K562 (cell line): ENCODE measurements around the gene MARS1. TPM values are rescaled to one million over a fixed set of nuclear protein-coding genes. Genes with fewer than 3 reads are reported as not detected.
A peak's percentile ranks its signal among the peaks of the same experiment; 100 is the strongest.

Experiments
- DIDO1 ChIP-seq: fragments of 450-650 bp; IDR thresholded peaks from 2 replicates; pipeline ENCODE4 v1.6.1; 2016; ENCODE audit warnings: low read depth, missing biosample characterization, missing genetic modification characterization
- FOXJ2 ChIP-seq: fragments of 200-800 bp; sonication (Bioruptor generic); IDR thresholded peaks from 2 replicates; pipeline ENCODE4 v1.6.1; 2016; ENCODE audit warnings: missing genetic modification characterization, missing compliant biosample characterization
- GABPB1 ChIP-seq: sonication (generic); formaldehyde crosslinking; IDR thresholded peaks from 2 replicates; pipeline ENCODE4 v1.8.0; 2022; ENCODE audit warnings: mild to moderate bottlenecking, missing genetic modification reagents
- NR2C2 ChIP-seq, 2 experiments: fragments of 200-800 bp in 1 of 2; sonication (Bioruptor generic) in 1 of 2; sonication (generic) in 1 of 2; formaldehyde crosslinking in 1 of 2; IDR thresholded peaks; 2 replicates each; pipeline versions ENCODE4 v1.6.1 to v1.8.0; 2016 to 2022; ENCODE audit warnings: mild to moderate bottlenecking in 1 of 2, missing compliant biosample characterization in 1 of 2, missing genetic modification characterization in 1 of 2, missing genetic modification reagents in 1 of 2
- PHF20 ChIP-seq: fragments of 450-650 bp; IDR thresholded peaks from 2 replicates; pipeline ENCODE4 v1.6.1; 2018; ENCODE audit not compliant: partially characterized antibody
- POLR2B ChIP-seq: fragments of 450-650 bp; IDR thresholded peaks from 2 replicates; pipeline ENCODE4 v1.6.1; 2018; ENCODE audit warnings: low read depth; ENCODE audit not compliant: partially characterized antibody
- SMAD3 ChIP-seq: fragments of 450-650 bp; formaldehyde crosslinking; conservative IDR thresholded peaks from 2 replicates; pipeline ENCODE4 v1.4.0; 2020; ENCODE audit warnings: mild to moderate bottlenecking
- SMAD4 ChIP-seq: fragments of 250-450 bp; sonication (Bioruptor Pico); conservative IDR thresholded peaks from 2 replicates; pipeline ENCODE4 v1.8.0; 2021; ENCODE audit warnings: inconsistent platforms, mild to moderate bottlenecking, moderate library complexity
- TAF15 ChIP-seq: fragments of 200-400 bp; formaldehyde crosslinking; IDR thresholded peaks from 2 replicates; pipeline ENCODE4 v1.6.1; 2017; ENCODE audit warnings: mild to moderate bottlenecking, low read depth, low read length, moderate library complexity
- THAP12 ChIP-seq: fragments of 250-450 bp; sonication (Bioruptor Pico); IDR thresholded peaks from 2 replicates; pipeline ENCODE4 v1.9.0; 2021; ENCODE audit warnings: mild to moderate bottlenecking, inconsistent platforms
- TSC22D4 ChIP-seq: fragments of 450-650 bp; IDR thresholded peaks from 2 replicates; pipeline ENCODE4 v1.6.1; 2016; ENCODE audit warnings: missing genetic modification characterization, missing biosample characterization, control low read depth
- ZNF212 ChIP-seq: fragments of 450-650 bp; formaldehyde crosslinking; IDR thresholded peaks from 2 replicates; pipeline ENCODE4 v1.4.0; 2020; ENCODE audit warnings: mild to moderate bottlenecking
- ZNF24 ChIP-seq: fragments of 450-650 bp; IDR thresholded peaks from 2 replicates; pipeline ENCODE4 v1.6.1; 2016
- ZNF274 ChIP-seq: IDR thresholded peaks from 2 replicates; pipeline ENCODE4 v1.6.1; 2011; ENCODE audit warnings: low read depth, mild to moderate bottlenecking, low read length, moderate library complexity, borderline replicate concordance
- ZNF518B ChIP-seq: fragments of 250-450 bp; sonication (Bioruptor Pico); IDR thresholded peaks from 2 replicates; pipeline ENCODE4 v1.5.0; 2021; ENCODE audit warnings: mild to moderate bottlenecking, moderate library complexity
- polyA plus RNA-seq, 8 experiments: library from polyadenylated mRNA; depleted of rRNA in 4 of 8; stranded (reverse) in 5 of 8; unstranded in 3 of 8; fragments of >200 nt; fragmentation: Nextera tagmentation in 2 of 8; fragmentation: Illumina TruSeq in 1 of 8; extraction: Ambion mirVana in 2 of 8; extraction: Trizol in 1 of 8; gene quantifications; 2 replicates each; pipeline versions ENCODE4 v1.2.1 to v1.2.3, GENCODE V29; 2011 to 2014; ENCODE audit warnings: inconsistent platforms in 1 of 8, missing spikeins in 1 of 8
- total RNA-seq, 7 experiments: library from RNA; depleted of rRNA in 6 of 7; stranded (reverse); fragments of >200 nt in 6 of 7; fragmentation: Illumina TruSeq in 2 of 7; extraction: Trizol in 2 of 7; gene quantifications; 2 replicates each; pipeline versions ENCODE4 v1.2.1 to v1.2.3, GENCODE V29; 2011 to 2021; ENCODE audit warnings: low replicate concordance in 1 of 7
- TF ChIP-seq, protein P1 (sequence below), 2 experiments: fragments of 150-350 bp in 1 of 2; IDR thresholded peaks; 2 replicates each; pipeline ENCODE4 v1.6.1; 2012 to 2016; ENCODE audit warnings: low read depth in 2 of 2, low read length in 2 of 2, mild to moderate bottlenecking in 1 of 2, moderate library complexity in 1 of 2

Gene MARS1
- total and polyA plus RNA-seq, 9 of the 15 experiments (the other 6 are each of a cell fraction or from before 2014, with no cell fraction given): 117 to 382 (median 220) TPM

DNA sequence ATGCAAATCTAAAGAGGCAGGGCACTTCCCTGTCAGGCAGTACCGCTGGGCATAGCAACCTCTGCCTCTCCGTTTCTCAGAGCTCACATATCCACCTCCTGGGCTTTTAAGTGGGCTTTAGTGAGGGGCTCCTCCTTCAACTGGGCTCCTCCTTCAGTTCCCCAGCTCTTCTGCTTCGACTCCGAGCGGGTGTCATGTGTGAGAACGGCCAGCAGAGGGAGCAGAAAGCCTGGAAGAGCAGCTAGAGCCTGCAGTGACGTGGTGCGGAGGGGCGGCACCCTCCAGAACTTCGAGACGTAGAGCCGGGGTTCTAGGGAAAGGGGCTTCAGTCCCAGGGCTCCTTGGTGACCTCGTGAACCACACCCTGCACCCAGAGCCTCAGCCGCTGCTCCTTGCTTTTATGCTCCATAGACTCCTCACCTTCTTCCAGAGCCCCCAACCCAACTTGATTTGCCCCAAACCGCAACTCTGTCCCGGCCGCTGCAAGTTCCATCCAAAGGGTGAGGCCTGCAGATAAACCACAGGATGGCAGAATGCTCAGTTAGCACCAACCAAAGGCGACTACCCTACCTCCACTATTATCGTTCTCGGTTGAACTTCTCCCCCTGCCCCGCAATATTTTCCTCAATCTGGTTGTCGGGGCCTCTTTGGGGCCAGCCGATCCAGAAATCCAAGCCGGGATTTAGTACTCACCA, 28.7 kb upstream of the MARS1 start (continued):
- TF ChIP-seq ZNF212 (CRISPR knock-in tag): no peak
- TF ChIP-seq ZNF274: no peak
- TF ChIP-seq ZNF518B (CRISPR knock-in tag): no peak
- TF ChIP-seq SMAD3 (CRISPR knock-in tag): no peak
- TF ChIP-seq GABPB1 (CRISPR knock-in tag): peak; percentile 26; the same call in 1 of the 2 replicates
- no peak for TF ChIP-seq PHF20
- TF ChIP-seq TSC22D4: no peak
- TF ChIP-seq FOXJ2 (tag): no peak
- TF ChIP-seq NR2C2 (CRISPR knock-in tag; IDR thresholded peaks at IDR 0.05): 0 out of 2 replicates have a peak, but pooled peaks have one; percentile 29
- peak; percentile 8; the same call in 1 of the 2 replicates for TF ChIP-seq NR2C2 (tag; IDR thresholded peaks at IDR 0.05)
- no peak for TF ChIP-seq SMAD4 (CRISPR knock-in tag)
- TF ChIP-seq, protein P1, sequence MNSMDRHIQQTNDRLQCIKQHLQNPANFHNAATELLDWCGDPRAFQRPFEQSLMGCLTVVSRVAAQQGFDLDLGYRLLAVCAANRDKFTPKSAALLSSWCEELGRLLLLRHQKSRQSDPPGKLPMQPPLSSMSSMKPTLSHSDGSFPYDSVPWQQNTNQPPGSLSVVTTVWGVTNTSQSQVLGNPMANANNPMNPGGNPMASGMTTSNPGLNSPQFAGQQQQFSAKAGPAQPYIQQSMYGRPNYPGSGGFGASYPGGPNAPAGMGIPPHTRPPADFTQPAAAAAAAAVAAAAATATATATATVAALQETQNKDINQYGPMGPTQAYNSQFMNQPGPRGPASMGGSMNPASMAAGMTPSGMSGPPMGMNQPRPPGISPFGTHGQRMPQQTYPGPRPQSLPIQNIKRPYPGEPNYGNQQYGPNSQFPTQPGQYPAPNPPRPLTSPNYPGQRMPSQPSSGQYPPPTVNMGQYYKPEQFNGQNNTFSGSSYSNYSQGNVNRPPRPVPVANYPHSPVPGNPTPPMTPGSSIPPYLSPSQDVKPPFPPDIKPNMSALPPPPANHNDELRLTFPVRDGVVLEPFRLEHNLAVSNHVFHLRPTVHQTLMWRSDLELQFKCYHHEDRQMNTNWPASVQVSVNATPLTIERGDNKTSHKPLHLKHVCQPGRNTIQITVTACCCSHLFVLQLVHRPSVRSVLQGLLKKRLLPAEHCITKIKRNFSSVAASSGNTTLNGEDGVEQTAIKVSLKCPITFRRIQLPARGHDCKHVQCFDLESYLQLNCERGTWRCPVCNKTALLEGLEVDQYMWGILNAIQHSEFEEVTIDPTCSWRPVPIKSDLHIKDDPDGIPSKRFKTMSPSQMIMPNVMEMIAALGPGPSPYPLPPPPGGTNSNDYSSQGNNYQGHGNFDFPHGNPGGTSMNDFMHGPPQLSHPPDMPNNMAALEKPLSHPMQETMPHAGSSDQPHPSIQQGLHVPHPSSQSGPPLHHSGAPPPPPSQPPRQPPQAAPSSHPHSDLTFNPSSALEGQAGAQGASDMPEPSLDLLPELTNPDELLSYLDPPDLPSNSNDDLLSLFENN (IDR thresholded peaks at IDR 0.05; ENCODE audit: low read depth in 2 of 2, low read length in 2 of 2): peak in 1 of 2 experiments; percentile 8; a peak in 1 of 4 replicates
- TF ChIP-seq THAP12: no peak
- peak; percentile 76 for TF ChIP-seq POLR2B
- no peak for TF ChIP-seq DIDO1 (tag)
- no peak for TF ChIP-seq TAF15
- no peak for TF ChIP-seq ZNF24
